K562 (cell line): ENCODE results near the gene C1orf167. TPM values are rescaled to one million over a fixed set of nuclear protein-coding genes. Genes with fewer than 3 reads are reported as not detected.

Experiments
- ATAC-seq: fragments of 200-7000 bp; cut with Tn5 transposase; 3 replicates; pipeline ENCODE4 v1.9.1; 2020; ENCODE audit warnings: moderate library complexity
- BruUV-seq: library from RNA; stranded (reverse); fragments of 400-500 nt; replicated peaks from 2 replicates; lab custom pipeline; 2021; lab: Mats Ljungman, UMichigan
- CTCF ChIA-PET: fragments of 300-600 bp; formaldehyde crosslinking; extraction: SDS; loops from one replicate; lab custom pipeline; 2021; ENCODE audit warnings: low intra/inter-chr PET ratio; lab: Yijun Ruan, JAX
- POLR2A ChIA-PET: fragments of 300-600, 350-650 bp; sonication (Branson Sonifier 250); formaldehyde crosslinking; extraction: SDS; loops from one replicate; lab custom pipeline; 2021; ENCODE audit warnings: antibody characterized with exemption, inconsistent platforms; lab: Yijun Ruan, JAX
- DNase-seq, 4 experiments: peaks; one replicate each; pipeline versions ENCODE4 v3.0.0 to v3.0.0-alpha.2; 2011 to 2018; ENCODE audit warnings: low spot score in 3 of 4, mixed read lengths in 3 of 4; ENCODE audit errors: extremely low read depth in 1 of 4
- FAIRE-seq: peaks from 2 replicates; lab custom pipeline; 2011; peaks lifted over from hg19 to GRCh38; lab: Jason Lieb, UNC
- H2AFZ ChIP-seq: 2 replicates; pipeline ENCODE4 v1.6.0; 2011; ENCODE audit warnings: low read depth, low read length, control low read depth, inconsistent platforms
- H3K27ac ChIP-seq: fragments of 200-600 bp; 3 replicates; pipeline ENCODE4 v1.8.0; 2011; ENCODE audit warnings: low read depth, mild to moderate bottlenecking, control low read depth, inconsistent platforms, low read length, moderate library complexity, mixed read lengths; ENCODE audit errors: extremely low read depth
- H3K27me3 ChIP-seq, 2 experiments: fragments of 300-600 bp in 1 of 2; 2 replicates in 1 of 2; 3 replicates in 1 of 2; pipeline versions ENCODE4 v1.6.0 to v1.8.0; 2011; ENCODE audit warnings: inconsistent platforms in 2 of 2, low read length in 2 of 2, mild to moderate bottlenecking in 1 of 2, mixed read lengths in 1 of 2, moderate library complexity in 1 of 2; ENCODE audit not compliant: control insufficient read depth in 2 of 2, insufficient read depth in 2 of 2
- H3K36me3 ChIP-seq: fragments of 300-600 bp; 3 replicates; pipeline ENCODE4 v1.8.0; 2011; ENCODE audit warnings: mild to moderate bottlenecking, low read length, inconsistent platforms; ENCODE audit not compliant: control insufficient read depth, insufficient read depth
- H3K4me1 ChIP-seq, 2 experiments: fragments of 200-600 bp in 1 of 2; replicated peaks in 1 of 2; 2 replicates in 1 of 2; 3 replicates in 1 of 2; pipeline versions ENCODE4 v1.5.1 to v1.8.0; 2011; ENCODE audit warnings: inconsistent platforms in 2 of 2, low read length in 2 of 2, mild to moderate bottlenecking in 1 of 2, mixed read lengths in 1 of 2, moderate library complexity in 1 of 2; ENCODE audit not compliant: control insufficient read depth in 2 of 2, insufficient read depth in 2 of 2
- H3K4me2 ChIP-seq: 2 replicates; pipeline ENCODE4 v1.6.1; 2011; ENCODE audit warnings: low read length, control low read depth, inconsistent platforms, mixed read lengths; ENCODE audit not compliant: insufficient read depth
- H3K4me3 ChIP-seq: fragments of 200-600 bp; sonication (generic), shearing (Covaris generic); 2 replicates; pipeline ENCODE4 v1.5.1; 2016; ENCODE audit warnings: control low read depth, inconsistent platforms
- H3K79me2 ChIP-seq: fragments of 200-600 bp; 3 replicates; pipeline ENCODE4 v1.8.0; 2011; ENCODE audit warnings: low read length, inconsistent platforms; ENCODE audit not compliant: control insufficient read depth, insufficient read depth
- H3K9ac ChIP-seq, 2 experiments: 2 replicates each; pipeline versions ENCODE4 v1.6.0 to v1.6.1; 2011; ENCODE audit warnings: low read depth in 2 of 2, low read length in 2 of 2, control low read depth in 1 of 2, inconsistent platforms in 1 of 2, mild to moderate bottlenecking in 1 of 2, mixed read lengths in 1 of 2; ENCODE audit not compliant: insufficient read depth in 1 of 2
- H3K9me1 ChIP-seq: one replicate; pipeline ENCODE4 v1.6.0; 2011; ENCODE audit warnings: inconsistent platforms, mild to moderate bottlenecking, low read length, moderate library complexity; ENCODE audit not compliant: control insufficient read depth, insufficient read depth
- H3K9me3 ChIP-seq: replicated peaks from 2 replicates; pipeline ENCODE4 v1.5.1; 2011; ENCODE audit warnings: low read depth, low read length, inconsistent platforms; ENCODE audit not compliant: control insufficient read depth, insufficient read depth
- H4K20me1 ChIP-seq: replicated peaks from 2 replicates; pipeline ENCODE4 v1.6.1; 2011; ENCODE audit warnings: low read length, inconsistent platforms, mixed read lengths; ENCODE audit not compliant: control insufficient read depth, insufficient read depth
- FOXP1 ChIP-seq: sonication (generic); formaldehyde crosslinking; IDR thresholded peaks from 2 replicates; pipeline ENCODE4 v1.8.0; 2022; ENCODE audit warnings: mild to moderate bottlenecking, missing genetic modification reagents
- FOXP4 ChIP-seq: sonication (generic); formaldehyde crosslinking; IDR thresholded peaks from 2 replicates; pipeline ENCODE4 v1.8.0; 2022; ENCODE audit warnings: mild to moderate bottlenecking, missing genetic modification reagents, borderline replicate concordance
- HMG20A ChIP-seq: fragments of 450-650 bp; formaldehyde crosslinking; conservative IDR thresholded peaks from 2 replicates; pipeline ENCODE4 v1.4.0; 2020; ENCODE audit warnings: mild to moderate bottlenecking, mixed read lengths
- MIER1 ChIP-seq: fragments of 450-650 bp; IDR thresholded peaks from 2 replicates; pipeline ENCODE4 v1.6.1; 2016; ENCODE audit warnings: antibody characterized with exemption, mild to moderate bottlenecking, low read depth
- NFIC ChIP-seq: fragments of 450-650 bp; IDR thresholded peaks from 2 replicates; pipeline ENCODE4 v1.6.1; 2017; ENCODE audit warnings: mild to moderate bottlenecking, inconsistent platforms
- POLR3G ChIP-seq: IDR thresholded peaks from 2 replicates; pipeline ENCODE4 v1.6.1; 2011; ENCODE audit not compliant: insufficient read length, insufficient replicate concordance; ENCODE audit errors: extremely low read depth
- TBP ChIP-seq: optimal IDR thresholded peaks from 2 replicates; pipeline ENCODE3; 2011; ENCODE audit warnings: low read depth, low read length, improper control_type of control experiment
- ZNF407 ChIP-seq: fragments of 450-650 bp; IDR thresholded peaks from 2 replicates; pipeline ENCODE4 v1.6.1; 2016; ENCODE audit warnings: low read depth
- WGBS: fragments of 100-300 bp; shearing (Covaris generic); methylation state at CpG from one replicate; pipeline ENCODE4 v1.1.6; 2016; ENCODE audit warnings: low coverage, mixed read lengths; ENCODE audit not compliant: insufficient coverage; ENCODE audit errors: missing lambda C conversion rate; 5-methylcytosine and 5-hydroxymethylcytosine counted together
- in situ Hi-C: fragments of 300-500 bp; cut with MboI; formaldehyde crosslinking; loops from 4 replicates; pipeline ENCODE4 v1.15.0; 2018; ENCODE audit warnings: inconsistent platforms, mixed read lengths
- intact Hi-C: fragments of 100-400 bp; cut with micrococcal nuclease; formaldehyde crosslinking; loops from 2 replicates; pipeline ENCODE4 v1.14.2; 2022
- polyA plus RNA-seq, 8 experiments: library from polyadenylated mRNA; depleted of rRNA in 4 of 8; stranded (reverse) in 5 of 8; unstranded in 3 of 8; fragments of >200 nt; fragmentation: Nextera tagmentation in 2 of 8; fragmentation: Illumina TruSeq in 1 of 8; extraction: Ambion mirVana in 2 of 8; extraction: Trizol in 1 of 8; gene quantifications; 2 replicates each; pipeline versions ENCODE4 v1.2.1 to v1.2.3, GENCODE V29; 2011 to 2014; ENCODE audit warnings: inconsistent platforms in 1 of 8, missing spikeins in 1 of 8
- total RNA-seq, 7 experiments: library from RNA; depleted of rRNA in 6 of 7; stranded (reverse); fragments of >200 nt in 6 of 7; fragmentation: Illumina TruSeq in 2 of 7; extraction: Trizol in 2 of 7; gene quantifications; 2 replicates each; pipeline versions ENCODE4 v1.2.1 to v1.2.3, GENCODE V29; 2011 to 2021; ENCODE audit warnings: low replicate concordance in 1 of 7

C1orf167 gene
- total and polyA plus RNA-seq, 9 of the 15 experiments (the other 6 are each of a cell fraction or from before 2014, with no cell fraction given), result 0.22 to 0.86 (median 0.31) TPM; not detected in 2

GRCh38 chr1:11784993-11785769 is 23.2 kb downstream of the C1orf167 start:
- H4K20me1 ChIP-seq, result no peaks in the 10 kb centered on the region
- whole genome bisulfite sequencing, result 12% methylated on average over 29 of the region's 30 CpGs
- no peaks in the 10 kb centered on the region for H3K27me3 ChIP-seq
- no peaks in the 10 kb centered on the region for H3K9me1 ChIP-seq
- no peaks in the 10 kb centered on the region for H3K9me3 ChIP-seq
- peaks cover 27% of the 10 kb centered on the region; the same call in 2 of the 3 replicates for H3K36me3 ChIP-seq
- ChIA-PET CTCF (interaction anchor here (0.6 to 1.1 kb wide), 4 partner anchors 53 to 236 kb away, joined by 3 to 4 read pairs (median 3); no protein-coding TSS in a partner anchor), POLR2A (interaction anchor here (0.8 to 5.4 kb wide), 8 partner anchors 9 to 127 kb away, joined by 3 to 115 read pairs (median 10); partner anchors contain the start of gene AGTRAP)
- peak overlapping the region; percentile 80; the same call in 2 of the 3 replicates for H3K27ac ChIP-seq
- no peak overlapping the region for H3K4me3 ChIP-seq
- peak overlapping the region; percentile 35 for H3K4me2 ChIP-seq
- H3K9ac ChIP-seq, result peak overlapping the region; percentile 10 to 85; a peak in 3 of 4 replicates
- peak; percentile 89 to 94 (median 92) for DNase-seq
- H3K4me1 ChIP-seq, result peaks cover 45 to 66% of the 10 kb centered on the region in 2 experiments
- in situ Hi-C loops, result no loop called here
- ATAC-seq, result peak; percentile 78
- no TSS peak for BruUV-seq
- H3K79me2 ChIP-seq, result peaks cover 5% of the 10 kb centered on the region; the same call in 2 of the 3 replicates
- 0 out of 2 replicates have a peak overlapping the region, but pooled peaks have one; percentile 21 for H2AFZ ChIP-seq
- peak; percentile 74 for FAIRE-seq
- intact Hi-C loops, result loop anchor here (1.0 kb wide), 1 partner anchor 18 kb away; no protein-coding TSS in a partner anchor
- TF ChIP-seq POLR3G, result no peak
- peak; percentile 87 for TF ChIP-seq FOXP1 (CRISPR knock-in tag)
- no peak for TF ChIP-seq ZNF407
- TF ChIP-seq FOXP4 (CRISPR knock-in tag), result no peak
- TF ChIP-seq MIER1, result no peak
- no peak for TF ChIP-seq HMG20A
- TF ChIP-seq TBP, result no peak
- TF ChIP-seq NFIC, result peak; percentile 45
